Neural cell (in vitro differentiated cells): ENCODE results near the gene TEX22.

Experiments used
- CTCF ChIP-seq: fragments of 450-650 bp; IDR thresholded peaks from 2 replicates; pipeline ENCODE4 v1.5.1; 2014; ENCODE audit warnings: antibody characterized with exemption, mild to moderate bottlenecking, moderate library complexity; ENCODE audit not compliant: poor library complexity, severe bottlenecking
- EP300 ChIP-seq: fragments of 450-650 bp; conservative IDR thresholded peaks from 2 replicates; pipeline ENCODE4 v1.6.1; 2014; ENCODE audit warnings: antibody characterized with exemption, mild to moderate bottlenecking, moderate library complexity; ENCODE audit not compliant: poor library complexity, severe bottlenecking
- EZH2 ChIP-seq: fragments of 200-600, 300-800 bp; shearing (Covaris generic), sonication (generic); IDR thresholded peaks from 2 replicates; pipeline ENCODE4 v1.6.1; 2014; ENCODE audit warnings: antibody characterized with exemption, low read length, borderline replicate concordance, mild to moderate bottlenecking; ENCODE audit not compliant: insufficient read depth, poor library complexity, severe bottlenecking
- MXI1 ChIP-seq: fragments of 450-650 bp; conservative IDR thresholded peaks from 2 replicates; pipeline ENCODE4 v1.6.1; 2014; ENCODE audit warnings: antibody characterized with exemption, mild to moderate bottlenecking; ENCODE audit not compliant: poor library complexity, severe bottlenecking
- POLR2AphosphoS5 ChIP-seq: IDR thresholded peaks from 2 replicates; pipeline ENCODE4 v1.6.1; 2012
- RAD21 ChIP-seq: fragments of 450-650 bp; conservative IDR thresholded peaks from 2 replicates; pipeline ENCODE4 v1.6.1; 2014; ENCODE audit warnings: antibody characterized with exemption, mild to moderate bottlenecking, moderate library complexity
- REST ChIP-seq: IDR thresholded peaks from 2 replicates; pipeline ENCODE4 v1.6.1; 2012; ENCODE audit warnings: borderline replicate concordance
- TAF1 ChIP-seq: IDR thresholded peaks from 2 replicates; pipeline ENCODE4 v1.6.1; 2012; ENCODE audit warnings: low read depth

GRCh38 chr14:105439710-105440553, 41.6 kb downstream of the TEX22 start:
- TF ChIP-seq CTCF, result no peak
- no peak for TF ChIP-seq EP300
- TF ChIP-seq EZH2, result no peak
- no peak for TF ChIP-seq RAD21
- TF ChIP-seq POLR2AphosphoS5, result no peak
- TF ChIP-seq REST, result no peak
- TF ChIP-seq TAF1, result no peak
- TF ChIP-seq MXI1, result no peak
